ENCODE measurements around the gene EID2B.
A peak's percentile ranks its signal among the peaks of the same experiment; 100 is the strongest.

EID2B gene

DNA sequence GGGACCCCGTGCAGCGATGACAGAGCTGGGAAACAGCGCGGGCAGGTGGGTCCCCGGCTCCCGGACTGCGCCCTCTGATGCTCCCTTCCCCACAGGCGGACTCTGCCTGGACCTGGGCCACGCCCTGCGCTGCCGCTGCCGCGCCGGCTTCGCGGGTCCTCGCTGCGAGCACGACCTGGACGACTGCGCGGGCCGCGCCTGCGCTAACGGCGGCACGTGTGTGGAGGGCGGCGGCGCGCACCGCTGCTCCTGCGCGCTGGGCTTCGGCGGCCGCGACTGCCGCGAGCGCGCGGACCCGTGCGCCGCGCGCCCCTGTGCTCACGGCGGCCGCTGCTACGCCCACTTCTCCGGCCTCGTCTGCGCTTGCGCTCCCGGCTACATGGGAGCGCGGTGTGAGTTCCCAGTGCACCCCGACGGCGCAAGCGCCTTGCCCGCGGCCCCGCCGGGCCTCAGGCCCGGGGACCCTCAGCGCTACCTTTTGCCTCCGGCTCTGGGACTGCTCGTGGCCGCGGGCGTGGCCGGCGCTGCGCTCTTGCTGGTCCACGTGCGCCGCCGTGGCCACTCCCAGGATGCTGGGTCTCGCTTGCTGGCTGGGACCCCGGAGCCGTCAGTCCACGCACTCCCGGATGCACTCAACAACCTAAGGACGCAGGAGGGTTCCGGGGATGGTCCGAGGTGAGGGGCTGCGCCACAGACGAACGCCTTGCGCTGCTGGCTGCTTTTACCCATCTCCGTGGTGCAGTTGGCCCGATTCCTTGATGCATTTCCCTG, 25.5 kb downstream of the EID2B start:
- TF ChIP-seq ZFX (IDR thresholded peaks at IDR 0.05; ENCODE audit: borderline replicate concordance): no peak
- TF ChIP-seq, protein P1, sequence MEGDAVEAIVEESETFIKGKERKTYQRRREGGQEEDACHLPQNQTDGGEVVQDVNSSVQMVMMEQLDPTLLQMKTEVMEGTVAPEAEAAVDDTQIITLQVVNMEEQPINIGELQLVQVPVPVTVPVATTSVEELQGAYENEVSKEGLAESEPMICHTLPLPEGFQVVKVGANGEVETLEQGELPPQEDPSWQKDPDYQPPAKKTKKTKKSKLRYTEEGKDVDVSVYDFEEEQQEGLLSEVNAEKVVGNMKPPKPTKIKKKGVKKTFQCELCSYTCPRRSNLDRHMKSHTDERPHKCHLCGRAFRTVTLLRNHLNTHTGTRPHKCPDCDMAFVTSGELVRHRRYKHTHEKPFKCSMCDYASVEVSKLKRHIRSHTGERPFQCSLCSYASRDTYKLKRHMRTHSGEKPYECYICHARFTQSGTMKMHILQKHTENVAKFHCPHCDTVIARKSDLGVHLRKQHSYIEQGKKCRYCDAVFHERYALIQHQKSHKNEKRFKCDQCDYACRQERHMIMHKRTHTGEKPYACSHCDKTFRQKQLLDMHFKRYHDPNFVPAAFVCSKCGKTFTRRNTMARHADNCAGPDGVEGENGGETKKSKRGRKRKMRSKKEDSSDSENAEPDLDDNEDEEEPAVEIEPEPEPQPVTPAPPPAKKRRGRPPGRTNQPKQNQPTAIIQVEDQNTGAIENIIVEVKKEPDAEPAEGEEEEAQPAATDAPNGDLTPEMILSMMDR (IDR thresholded peaks at IDR 0.05): peak; percentile 4; the same call in 1 of the 2 replicates
- H3K27ac ChIP-seq: no peak overlapping the region

DNA sequence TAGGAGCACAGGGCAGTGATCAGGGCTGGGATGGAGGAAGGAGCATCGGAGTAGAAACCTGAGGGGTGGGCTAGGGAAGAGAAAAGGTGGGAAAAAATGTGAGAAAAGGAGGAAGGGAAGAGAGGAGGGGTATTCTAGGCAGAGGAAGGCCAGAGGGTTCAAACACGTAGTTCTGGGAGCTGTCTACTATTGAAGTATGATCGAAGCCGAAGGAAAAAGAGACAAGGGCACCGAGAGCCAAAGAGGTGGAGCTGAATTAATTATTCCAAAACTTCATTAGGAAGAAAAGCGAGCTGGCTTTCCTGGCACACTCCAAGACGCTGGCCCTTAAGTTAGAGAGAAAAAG, 26.1 kb downstream of the EID2B start:
- H3K27ac ChIP-seq: no peak overlapping the region
- TF ChIP-seq ZFX (IDR thresholded peaks at IDR 0.05; ENCODE audit: borderline replicate concordance): no peak
- TF ChIP-seq, protein P1 (IDR thresholded peaks at IDR 0.05): no peak

DNA sequence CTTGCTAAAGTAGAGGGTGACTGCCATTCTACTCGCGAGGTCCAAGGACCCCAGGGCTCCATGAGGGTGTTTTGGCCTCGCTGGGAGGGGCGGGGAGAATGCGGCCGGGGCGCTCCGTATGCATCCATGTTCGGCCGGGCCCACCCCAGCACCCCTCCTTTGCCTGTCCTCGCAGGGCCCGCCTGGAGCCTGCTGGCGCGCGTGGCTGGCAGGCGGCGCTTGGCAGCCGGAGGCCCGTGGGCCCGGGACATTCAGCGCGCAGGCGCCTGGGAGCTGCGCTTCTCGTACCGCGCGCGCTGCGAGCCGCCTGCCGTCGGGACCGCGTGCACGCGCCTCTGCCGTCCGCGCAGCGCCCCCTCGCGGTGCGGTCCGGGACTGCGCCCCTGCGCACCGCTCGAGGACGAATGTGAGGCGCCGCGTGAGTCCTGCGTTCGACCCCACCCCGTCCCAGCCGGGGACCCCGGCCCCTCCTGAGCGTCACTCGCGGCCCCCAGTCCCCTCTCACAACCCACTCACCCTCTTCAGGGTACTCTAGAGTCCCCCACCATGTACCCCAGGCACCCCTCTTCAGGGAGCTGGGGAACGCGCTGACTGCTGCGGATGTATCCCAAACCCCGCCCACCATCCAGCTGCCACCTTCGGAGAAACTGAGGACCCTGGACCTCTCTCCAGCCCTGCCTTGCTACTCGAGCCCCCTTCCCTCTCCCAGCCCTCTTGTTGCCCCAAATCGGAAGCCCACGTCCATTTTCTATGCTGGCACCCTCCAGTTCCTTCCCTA, 29.8 kb downstream of the EID2B start:
- TF ChIP-seq, protein P1 (IDR thresholded peaks at IDR 0.05): peak; percentile 94
- TF ChIP-seq ZFX (IDR thresholded peaks at IDR 0.05; ENCODE audit: borderline replicate concordance): no peak
- no peak overlapping the region for H3K27ac ChIP-seq

DNA sequence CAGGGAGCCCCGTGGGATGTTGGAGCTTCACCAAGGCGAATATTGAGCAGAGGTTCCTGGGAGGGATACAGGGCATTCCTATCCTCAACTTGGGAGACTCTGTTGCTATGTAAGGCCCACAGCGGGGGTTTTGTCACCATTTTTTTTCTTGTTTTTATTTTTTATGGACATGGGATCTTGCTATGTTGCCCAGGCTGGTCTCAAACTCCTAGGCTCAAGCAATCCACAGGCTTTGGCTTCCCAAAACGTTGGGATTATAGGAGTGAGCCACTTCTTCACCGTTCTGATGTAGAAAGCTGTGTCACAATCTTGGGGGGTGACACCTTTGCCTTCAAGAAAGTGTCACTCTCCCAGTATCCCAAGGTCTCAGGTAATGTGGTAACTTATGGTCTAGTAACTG, 31.3 kb downstream of the EID2B start:
- TF ChIP-seq, protein P1 (IDR thresholded peaks at IDR 0.05): no peak
- TF ChIP-seq ZFX (IDR thresholded peaks at IDR 0.05; ENCODE audit: borderline replicate concordance): no peak
- H3K27ac ChIP-seq: no peak overlapping the region

DNA sequence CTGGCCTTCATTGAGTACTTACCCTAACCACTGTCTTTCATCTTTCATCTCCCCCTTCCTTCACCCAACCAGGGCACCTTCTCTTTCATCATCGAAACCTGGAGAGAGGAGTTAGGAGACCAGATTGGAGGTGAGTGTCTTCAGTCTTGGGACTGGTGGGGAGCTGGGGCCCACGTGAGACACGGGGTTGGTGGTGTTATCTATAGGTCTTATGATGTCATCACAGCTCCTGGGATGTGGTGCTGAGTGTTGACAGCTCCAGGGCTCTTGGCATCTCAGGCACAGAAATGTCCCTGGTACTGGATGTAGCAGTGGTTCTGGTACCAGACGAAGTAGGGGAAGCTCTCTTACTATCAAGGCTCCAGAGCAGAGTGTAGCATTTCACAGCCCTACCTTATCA, 32.1 kb downstream of the EID2B start:
- TF ChIP-seq, protein P1 (IDR thresholded peaks at IDR 0.05): no peak
- no peak for TF ChIP-seq ZFX (IDR thresholded peaks at IDR 0.05; ENCODE audit: borderline replicate concordance)
- H3K27ac ChIP-seq: no peak overlapping the region

DNA sequence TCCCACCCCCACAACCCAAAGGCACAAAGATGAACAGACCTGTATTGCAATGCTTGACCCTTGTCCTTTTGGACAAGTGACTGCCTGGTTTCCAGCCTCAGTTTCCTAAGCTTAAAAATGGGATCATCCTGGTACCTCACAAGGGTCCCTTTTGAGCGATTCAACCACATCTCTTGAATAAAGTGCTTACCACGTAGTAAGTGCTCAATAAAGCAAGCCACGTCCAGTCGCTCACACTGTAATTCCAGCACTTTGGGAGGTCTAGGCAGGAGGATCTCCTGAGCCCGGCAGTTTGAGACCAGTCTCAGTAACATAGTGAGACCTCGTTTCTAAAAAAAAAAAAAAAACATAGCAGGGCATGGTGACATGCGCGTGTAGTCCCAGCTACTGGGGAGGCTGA, 32.7 kb downstream of the EID2B start:
- TF ChIP-seq ZFX (IDR thresholded peaks at IDR 0.05; ENCODE audit: borderline replicate concordance): no peak
- TF ChIP-seq, protein P1 (IDR thresholded peaks at IDR 0.05): no peak
- H3K27ac ChIP-seq: no peak overlapping the region
